HG03442 (cell line): ENCODE results near the gene SMAD1.
"Not testable (repeated sequence)": the region's sequence is repeated elsewhere in the genome, so short reads cannot be mapped to it uniquely, and the experiment has no call there.

Experiments
- ATAC-seq: cut with Tn5 transposase; IDR thresholded peaks from one replicate; pipeline ENCODE4 v1.9.1; 2021; ENCODE audit warnings: mild to moderate bottlenecking, moderate library complexity; ENCODE audit not compliant: unreplicated experiment

SMAD1 gene

GRCh38 chr4:145525291-145525740 is 43.7 kb downstream of the SMAD1 start:
- ATAC-seq = no peak

GRCh38 chr4:145527773-145528172 is 46.1 kb downstream of the SMAD1 start:
- no peak for ATAC-seq

GRCh38 chr4:145528601-145529000 is 46.9 kb downstream of the SMAD1 start:
- ATAC-seq = no peak

GRCh38 chr4:145530189-145530588 is 48.5 kb downstream of the SMAD1 start:
- peak; percentile 63 for ATAC-seq

- no peak for ATAC-seq
Measured at GRCh38 chr4:145530662-145531061, 49.0 kb downstream of the SMAD1 start.

GRCh38 chr4:145531223-145531622 is 49.6 kb downstream of the SMAD1 start:
- no peak for ATAC-seq

- no peak for ATAC-seq
Measured at GRCh38 chr4:145531859-145532258, 50.2 kb downstream of the SMAD1 start.

GRCh38 chr4:145533001-145533400 is 51.3 kb downstream of the SMAD1 start:
- ATAC-seq = no peak

GRCh38 chr4:145533415-145533814 is 51.8 kb downstream of the SMAD1 start:
- not testable (repeated sequence) for ATAC-seq

GRCh38 chr4:145533961-145534360 is 52.3 kb downstream of the SMAD1 start:
- no peak for ATAC-seq

- no peak for ATAC-seq
Measured at GRCh38 chr4:145535202-145535601, 53.5 kb downstream of the SMAD1 start.

- no peak for ATAC-seq
Measured at GRCh38 chr4:145536044-145536443, 54.4 kb downstream of the SMAD1 start.

- ATAC-seq = no peak
Measured at GRCh38 chr4:145538596-145538995, 56.9 kb downstream of the SMAD1 start.

- ATAC-seq = no peak
Measured at GRCh38 chr4:145539671-145540070, 58.0 kb downstream of the SMAD1 start.

- no peak for ATAC-seq
Measured at GRCh38 chr4:145540235-145540634, 58.6 kb downstream of the SMAD1 start.

- no peak for ATAC-seq
Measured at GRCh38 chr4:145541346-145541745, 59.7 kb downstream of the SMAD1 start.

- ATAC-seq = no peak
Measured at GRCh38 chr4:145545031-145545430, 63.4 kb downstream of the SMAD1 start.

- ATAC-seq = no peak
Measured at GRCh38 chr4:145545538-145546174, 64.0 kb downstream of the SMAD1 start.

GRCh38 chr4:145546175-145546915 is 64.7 kb downstream of the SMAD1 start:
- no peak for ATAC-seq

- ATAC-seq = no peak
Measured at GRCh38 chr4:145551660-145552059, 70.0 kb downstream of the SMAD1 start.

- ATAC-seq = peak; percentile 62
Measured at GRCh38 chr4:145552181-145552822, 70.6 kb downstream of the SMAD1 start.

- ATAC-seq = no peak
Measured at GRCh38 chr4:145553375-145553774, 71.7 kb downstream of the SMAD1 start.
